Trophoblast cell (in vitro differentiated cells and primary cell): Measurements from ENCODE around the gene IQSEC1.

Source experiments
- DNase-seq, 2 donors: peaks; one replicate each; pipeline ENCODE4 v3.0.0-alpha.2; 2016
- H2AFZ ChIP-seq: 2 replicates; pipeline ENCODE4 v1.6.1; 2013; ENCODE audit warnings: low read length, moderate library complexity, mild to moderate bottlenecking; ENCODE audit not compliant: insufficient read depth, poor library complexity
- H2AK5ac ChIP-seq: 2 replicates; pipeline ENCODE4 v1.6.1; 2013; ENCODE audit warnings: mild to moderate bottlenecking, low read length
- H2BK120ac ChIP-seq: 2 replicates; pipeline ENCODE4 v1.6.1; 2013; ENCODE audit warnings: low read length, mild to moderate bottlenecking, moderate library complexity; ENCODE audit not compliant: insufficient read depth, poor library complexity
- H2BK12ac ChIP-seq: 2 replicates; pipeline ENCODE4 v1.6.1; 2013; ENCODE audit warnings: mild to moderate bottlenecking, low read length, moderate library complexity
- H2BK5ac ChIP-seq: 2 replicates; pipeline ENCODE4 v1.6.1; 2013; ENCODE audit warnings: low read length, low read depth, moderate library complexity, mild to moderate bottlenecking; ENCODE audit not compliant: poor library complexity
- H3K14ac ChIP-seq: 2 replicates; pipeline ENCODE4 v1.6.1; 2013; ENCODE audit warnings: mild to moderate bottlenecking, low read length
- H3K18ac ChIP-seq: 2 replicates; pipeline ENCODE4 v1.6.1; 2013; ENCODE audit warnings: mild to moderate bottlenecking, low read length
- H3K23ac ChIP-seq: 2 replicates; pipeline ENCODE4 v1.6.1; 2013; ENCODE audit warnings: low read length
- H3K27ac ChIP-seq: 2 replicates; pipeline ENCODE4 v1.5.1; 2013; ENCODE audit warnings: low read depth, mild to moderate bottlenecking, inconsistent platforms, low read length, moderate library complexity
- H3K27me3 ChIP-seq: 2 replicates; pipeline ENCODE4 v1.6.1; 2013; ENCODE audit warnings: inconsistent platforms, mild to moderate bottlenecking, low read length, moderate library complexity; ENCODE audit not compliant: insufficient read depth
- H3K36me3 ChIP-seq, 2 experiments: 1 replicate in 1 of 2; 2 replicates in 1 of 2; pipeline ENCODE4 v1.6.1; 2013; ENCODE audit warnings: low read length in 2 of 2, mild to moderate bottlenecking in 2 of 2, moderate library complexity in 1 of 2; ENCODE audit not compliant: insufficient read depth in 2 of 2, control insufficient read depth in 1 of 2
- H3K4ac ChIP-seq: 2 replicates; pipeline ENCODE4 v1.6.1; 2013; ENCODE audit warnings: low read depth, mild to moderate bottlenecking, low read length, moderate library complexity
- H3K4me1 ChIP-seq, 2 experiments: 1 replicate in 1 of 2; 2 replicates in 1 of 2; pipeline ENCODE4 v1.6.1; 2013; ENCODE audit warnings: low read length in 2 of 2, mild to moderate bottlenecking in 2 of 2, moderate library complexity in 1 of 2; ENCODE audit not compliant: insufficient read depth in 2 of 2, control insufficient read depth in 1 of 2
- H3K4me2 ChIP-seq: 2 replicates; pipeline ENCODE4 v1.6.1; 2013; ENCODE audit warnings: inconsistent platforms, mild to moderate bottlenecking, low read length, moderate library complexity
- H3K4me3 ChIP-seq: 2 replicates; pipeline ENCODE4 v1.5.1; 2013; ENCODE audit warnings: mild to moderate bottlenecking, low read depth, low read length, inconsistent platforms
- H3K79me1 ChIP-seq: one replicate; pipeline ENCODE4 v1.6.1; 2013; ENCODE audit warnings: low read length
- H3K79me2 ChIP-seq: 2 replicates; pipeline ENCODE4 v1.6.1; 2013; ENCODE audit warnings: low read length, mild to moderate bottlenecking; ENCODE audit not compliant: control insufficient read depth, insufficient read depth, poor library complexity
- H3K9ac ChIP-seq: 2 replicates; pipeline ENCODE4 v1.6.1; 2013; ENCODE audit warnings: mild to moderate bottlenecking, low read length
- H3K9me3 ChIP-seq: 2 replicates; pipeline ENCODE4 v1.6.1; 2013; ENCODE audit warnings: low read depth, mild to moderate bottlenecking, control low read depth, inconsistent platforms, low read length; ENCODE audit not compliant: insufficient read depth
- H4K12ac ChIP-seq: 2 replicates; pipeline ENCODE4 v1.6.1; 2013; ENCODE audit warnings: low read depth, mild to moderate bottlenecking, low read length, moderate library complexity
- H4K8ac ChIP-seq: 2 replicates; pipeline ENCODE4 v1.6.1; 2013; ENCODE audit warnings: low read depth, mild to moderate bottlenecking, low read length, moderate library complexity
- H4K91ac ChIP-seq: one replicate; pipeline ENCODE4 v1.6.1; 2013; ENCODE audit warnings: low read depth, mild to moderate bottlenecking, low read length, moderate library complexity
- WGBS: extraction: QIAGEN DNeasy Blood & Tissue Kit; methylation state at CpG from one replicate; pipeline ENCODE4 v1.1.7; 2013; ENCODE audit warnings: missing lambda C conversion rate; ENCODE audit not compliant: insufficient read length, insufficient coverage; ENCODE audit errors: extremely low coverage; 5-methylcytosine and 5-hydroxymethylcytosine counted together

IQSEC1 gene

GRCh38 chr3:12896063-12896985 is 176.9 kb downstream of the IQSEC1 start:
- no CpG with 5 or more reads among the region's 14 CpGs for WGBS
- H3K4me2 ChIP-seq: no peak overlapping the region
- no peaks in the 10 kb centered on the region for H3K79me2 ChIP-seq

DNA sequence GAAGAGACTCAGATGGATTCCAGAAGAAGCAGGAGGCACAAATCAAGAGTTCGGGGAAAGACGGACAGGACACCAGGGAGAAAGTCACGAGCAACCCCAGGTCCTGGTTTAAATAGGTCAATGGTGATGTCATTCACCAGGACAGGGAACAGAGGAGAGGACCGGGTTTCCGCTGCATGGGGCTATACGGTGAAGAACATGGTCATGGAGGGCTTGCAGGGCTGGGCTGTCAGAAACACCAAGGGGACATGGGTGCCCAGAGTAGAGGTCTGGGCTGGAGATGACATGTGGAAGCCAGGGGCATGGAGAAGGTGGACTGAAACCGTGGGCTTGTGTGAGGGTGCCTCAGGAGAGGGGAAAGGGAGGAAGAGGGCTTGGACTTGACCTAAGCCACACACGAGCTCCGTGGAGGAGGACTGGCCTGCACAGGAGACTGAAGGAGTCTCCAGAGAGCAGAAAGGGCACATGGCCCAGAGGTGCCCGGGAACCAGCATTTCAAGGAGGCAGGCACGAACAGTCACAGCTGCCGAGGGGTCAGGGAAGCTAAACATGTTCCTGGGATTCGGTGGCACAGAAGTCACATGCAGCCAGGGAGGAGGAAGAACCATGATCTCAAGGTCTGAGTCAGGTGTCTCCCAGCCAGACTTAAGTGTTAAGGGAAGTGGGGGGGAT is 177.7 kb downstream of the IQSEC1 start:
- Histone ChIP-seq H3K18ac (no peak overlapping the region), H3K27me3 (no peaks in the 10 kb centered on the region), H3K14ac (no peak overlapping the region), H2AFZ (no peak overlapping the region), H3K4me3 (no peak overlapping the region), H3K79me2 (no peaks in the 10 kb centered on the region), H3K79me1 (peaks cover 5% of the 10 kb centered on the region), H4K91ac (peak overlapping the region; percentile 4), H3K4me2 (no peak overlapping the region), H3K9me3 (no peaks in the 10 kb centered on the region), H3K9ac (no peak overlapping the region), H3K23ac (no peak overlapping the region), H2BK120ac (no peak overlapping the region), H3K36me3 (peaks cover 11 to 14% of the 10 kb centered on the region in 2 experiments), H2AK5ac (no peak overlapping the region), H3K4ac (no peak overlapping the region), H2BK12ac (no peak overlapping the region), H4K8ac (no peak overlapping the region), H3K4me1 (peaks cover 13 to 18% of the 10 kb centered on the region in 2 experiments), H4K12ac (no peak overlapping the region), H2BK5ac (no peak overlapping the region), H3K27ac (no peak overlapping the region)
- peak; percentile 26 to 38 for DNase-seq
- WGBS: no CpG with 5 or more reads among the region's 13 CpGs

More at GRCh38 chr3:12896063-12896985, 176.9 kb downstream of the IQSEC1 start:
- Histone ChIP-seq H3K4me3 (no peak overlapping the region), H2BK12ac (no peak overlapping the region), H3K14ac (no peak overlapping the region), H3K18ac (no peak overlapping the region), H4K91ac (no peak overlapping the region), H2BK5ac (no peak overlapping the region), H3K36me3 (peaks cover 19 to 21% of the 10 kb centered on the region in 2 experiments), H3K79me1 (peaks cover 5% of the 10 kb centered on the region), H3K4me1 (peaks cover 13 to 18% of the 10 kb centered on the region in 2 experiments), H3K4ac (no peak overlapping the region), H3K23ac (no peak overlapping the region), H3K27ac (no peak overlapping the region), H3K9ac (no peak overlapping the region), H2AFZ (no peak overlapping the region), H4K8ac (no peak overlapping the region), H4K12ac (no peak overlapping the region), H2BK120ac (no peak overlapping the region), H3K27me3 (no peaks in the 10 kb centered on the region), H2AK5ac (no peak overlapping the region), H3K9me3 (peaks cover 1% of the 10 kb centered on the region)
- DNase-seq: peak; percentile 63 to 72

GRCh38 chr3:12894629-12895028 is 178.6 kb downstream of the IQSEC1 start:
- Histone ChIP-seq H3K36me3 (peaks cover 8 to 10% of the 10 kb centered on the region in 2 experiments), H3K4ac (no peak overlapping the region), H4K91ac (no peak overlapping the region), H2BK120ac (no peak overlapping the region), H2AK5ac (no peak overlapping the region), H2BK12ac (no peak overlapping the region), H3K18ac (no peak overlapping the region), H4K8ac (no peak overlapping the region), H3K9ac (no peak overlapping the region), H3K23ac (no peak overlapping the region), H3K9me3 (no peaks in the 10 kb centered on the region), H3K4me3 (no peak overlapping the region), H3K79me1 (peaks cover 5% of the 10 kb centered on the region), H3K27me3 (no peaks in the 10 kb centered on the region), H3K79me2 (no peaks in the 10 kb centered on the region), H4K12ac (no peak overlapping the region), H2BK5ac (no peak overlapping the region), H3K14ac (no peak overlapping the region), H3K4me2 (peak overlapping the region; percentile 20), H3K27ac (peak overlapping the region; percentile 2), H3K4me1 (peaks cover 13 to 18% of the 10 kb centered on the region in 2 experiments), H2AFZ (no peak overlapping the region)
- peak; percentile 35 to 57 for DNase-seq
- no CpG with 5 or more reads among the region's 6 CpGs for WGBS

DNA sequence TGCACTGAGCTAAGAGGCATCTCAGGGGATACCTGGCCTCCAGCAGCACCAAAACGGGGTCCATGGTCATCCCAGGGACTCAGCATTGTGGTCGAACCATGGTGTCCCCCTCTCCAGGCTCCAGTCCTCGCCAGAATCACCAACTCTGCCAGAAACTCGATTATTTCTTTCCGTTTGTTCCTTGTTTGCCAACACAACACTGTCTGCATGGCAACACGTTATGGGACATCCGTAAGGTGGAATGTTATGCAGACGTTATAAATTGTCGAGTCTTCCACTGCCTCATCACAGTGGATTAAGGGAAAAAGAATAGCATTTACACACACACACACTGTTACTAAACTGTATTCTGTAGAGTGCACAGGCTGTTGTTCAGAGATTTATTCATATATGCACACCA is 179.4 kb downstream of the IQSEC1 start:
- H4K91ac ChIP-seq: no peak overlapping the region
- WGBS: no CpG with 5 or more reads among the region's 9 CpGs

More for the DNA sequence above, 179.4 kb downstream of the IQSEC1 start:
- H2BK5ac ChIP-seq: no peak overlapping the region
- no peak overlapping the region for H2AK5ac ChIP-seq
- no peak overlapping the region for H2BK12ac ChIP-seq
- no peak overlapping the region for H2BK120ac ChIP-seq
- no peak overlapping the region for H3K4me3 ChIP-seq
- no peak overlapping the region for H3K9ac ChIP-seq
- H3K4me2 ChIP-seq: no peak overlapping the region
- H3K9me3 ChIP-seq: no peaks in the 10 kb centered on the region
- no peak overlapping the region for H3K18ac ChIP-seq
- H3K14ac ChIP-seq: no peak overlapping the region
- no peaks in the 10 kb centered on the region for H3K27me3 ChIP-seq
- no peak overlapping the region for H2AFZ ChIP-seq
- H3K36me3 ChIP-seq: peaks cover 3 to 4% of the 10 kb centered on the region in 2 experiments
- no peak overlapping the region for H4K8ac ChIP-seq
- H3K4ac ChIP-seq: no peak overlapping the region
- H3K79me1 ChIP-seq: peaks cover 5% of the 10 kb centered on the region
- peaks cover 13 to 18% of the 10 kb centered on the region in 2 experiments for H3K4me1 ChIP-seq
- H3K23ac ChIP-seq: no peak overlapping the region
- no peak for DNase-seq
- no peak overlapping the region for H4K12ac ChIP-seq
- H3K79me2 ChIP-seq: no peaks in the 10 kb centered on the region
- no peak overlapping the region for H3K27ac ChIP-seq
